ENCODE measurements around the gene BRCC3.

Gene BRCC3

GRCh38 chrX:155148724-155149537 lies 77.6 kb downstream of the BRCC3 start:
- DNase-seq: no peak

DNA sequence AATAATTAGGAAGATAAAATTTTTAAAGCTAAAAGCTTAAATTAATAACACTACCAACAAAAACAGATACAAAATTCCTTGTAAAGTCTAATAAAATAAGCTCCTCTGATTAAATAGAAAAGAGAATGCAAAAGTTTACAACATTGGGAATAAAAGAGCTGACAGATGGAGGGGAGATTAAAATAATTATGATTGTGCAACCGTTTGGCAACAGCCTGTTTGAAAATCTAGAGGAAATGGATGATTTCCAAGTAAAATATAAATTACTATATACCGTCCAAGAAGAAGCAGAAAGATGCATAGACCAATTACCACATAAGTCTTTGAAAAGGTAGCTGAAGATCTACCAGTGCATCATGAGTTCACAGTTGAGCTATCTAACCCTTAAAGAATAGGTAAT lies 98.6 kb downstream of the BRCC3 start:
- no peak for DNase-seq

Data from NCI-H748 treated with DMSO at 0.1 percent for 48 hours (cell line).